Upper lobe of right lung (tissue), 1 donor: Measurements from ENCODE around the gene DTWD2. TPM values are rescaled to one million over a fixed set of nuclear protein-coding genes. Genes with fewer than 3 reads are reported as not detected.

Experiments used
- ATAC-seq: fragments of 200-7000 bp; cut with Tn5 transposase; one replicate; pipeline ENCODE4 v1.9.1; 2020; ENCODE audit warnings: mild to moderate bottlenecking, moderate library complexity
- DNase-seq: peaks from one replicate; pipeline ENCODE4 v3.0.0-alpha.2; 2020
- H3K27ac ChIP-seq: fragments of 200-600 bp; one replicate; pipeline ENCODE4 v1.8.0; 2022
- H3K27me3 ChIP-seq: fragments of 200-600 bp; one replicate; pipeline ENCODE4 v1.8.0; 2022; ENCODE audit warnings: mild to moderate bottlenecking
- H3K36me3 ChIP-seq: fragments of 200-600 bp; one replicate; pipeline ENCODE4 v1.8.0; 2022
- H3K4me1 ChIP-seq: fragments of 200-600 bp; one replicate; pipeline ENCODE4 v1.8.0; 2022
- H3K4me3 ChIP-seq: fragments of 200-600 bp; one replicate; pipeline ENCODE4 v1.8.0; 2022; ENCODE audit warnings: mild to moderate bottlenecking
- H3K9me3 ChIP-seq: fragments of 200-600 bp; one replicate; pipeline ENCODE4 v1.8.0; 2022
- CTCF ChIP-seq: fragments of 200-600 bp; IDR thresholded peaks from one replicate; pipeline ENCODE4 v1.8.0; 2022; ENCODE audit warnings: antibody characterized with exemption
- intact Hi-C: fragments of 100-400 bp; cut with DNase I; formaldehyde crosslinking; loops from one replicate; pipeline ENCODE4 v1.11.0; 2022
- total RNA-seq: library from RNA; stranded (reverse); fragmentation: NEBNext Ultra II Directional; extraction: Animal tissue kit (Norgen Biotek cat#: 25700); gene quantifications from one replicate; pipeline ENCODE4 v1.2.1, GENCODE V29; 2021
- donor health status: DM: no; HTN: yes; CAD: no; lungs with severe emphysema.

Gene DTWD2
- total RNA-seq, 1 donor from 2014 or later = 8.5 TPM

- Histone ChIP-seq H3K4me3 (no peak overlapping the region), H3K9me3 (no peaks in the 10 kb centered on the region), H3K27ac (no peak overlapping the region), H3K4me1 (no peaks in the 10 kb centered on the region), H3K36me3 (no peaks in the 10 kb centered on the region), H3K27me3 (no peaks in the 10 kb centered on the region)
- intact Hi-C loops = no loop called here
- TF ChIP-seq CTCF = no peak
- DNase-seq = no peak
- ATAC-seq = peak; percentile 76
Observed at GRCh38 chr5:119031905-119032304, 43.6 kb upstream of the DTWD2 start.

GRCh38 chr5:119031011-119031886, 42.9 kb upstream of the DTWD2 start:
- no peak for TF ChIP-seq CTCF
- no peaks in the 10 kb centered on the region for H3K4me1 ChIP-seq
- H3K27ac ChIP-seq = no peak overlapping the region
- ATAC-seq (no peak), DNase-seq (no peak)
- H3K9me3 ChIP-seq = no peaks in the 10 kb centered on the region
- intact Hi-C loops = no loop called here
- no peaks in the 10 kb centered on the region for H3K36me3 ChIP-seq
- H3K27me3 ChIP-seq = no peaks in the 10 kb centered on the region
- H3K4me3 ChIP-seq = no peak overlapping the region

- intact Hi-C loops = no loop called here
- no peak for TF ChIP-seq CTCF
- DNase-seq (no peak), ATAC-seq (no peak)
- Histone ChIP-seq H3K27ac (no peak overlapping the region), H3K4me1 (no peaks in the 10 kb centered on the region), H3K4me3 (no peak overlapping the region), H3K36me3 (no peaks in the 10 kb centered on the region), H3K9me3 (no peaks in the 10 kb centered on the region), H3K27me3 (no peaks in the 10 kb centered on the region)
Observed at GRCh38 chr5:119028575-119028974, 40.2 kb upstream of the DTWD2 start.

GRCh38 chr5:119022773-119023172, 34.4 kb upstream of the DTWD2 start:
- Histone ChIP-seq H3K36me3 (no peaks in the 10 kb centered on the region), H3K27ac (no peak overlapping the region), H3K27me3 (no peaks in the 10 kb centered on the region), H3K9me3 (no peaks in the 10 kb centered on the region), H3K4me3 (no peak overlapping the region), H3K4me1 (no peaks in the 10 kb centered on the region)
- intact Hi-C loops = no loop called here
- no peak for TF ChIP-seq CTCF
- ATAC-seq = no peak
- no peak for DNase-seq

- Histone ChIP-seq H3K4me1 (no peaks in the 10 kb centered on the region), H3K27ac (no peak overlapping the region), H3K4me3 (no peak overlapping the region), H3K36me3 (no peaks in the 10 kb centered on the region), H3K27me3 (no peaks in the 10 kb centered on the region), H3K9me3 (no peaks in the 10 kb centered on the region)
- ATAC-seq (peak; percentile 54), DNase-seq (no peak)
- intact Hi-C loops = no loop called here
- TF ChIP-seq CTCF = peak; percentile 31
Observed at GRCh38 chr5:119022017-119022745, 33.8 kb upstream of the DTWD2 start.
